Adrenal gland (tissue), 12 donors: ENCODE results near the gene PTPRO. TPM values are rescaled to one million over a fixed set of nuclear protein-coding genes. Genes with fewer than 3 reads are reported as not detected.

Experiments
- DNase-seq, 7 donors: peaks; one replicate each; pipeline ENCODE4 v3.0.0-alpha.2; 2019 to 2020
- H3K27ac ChIP-seq, 5 donors: fragments of 200-600 bp; sonication (generic) in 4 of 5; 1 replicate in 3 of 5; 2 replicates in 2 of 5; pipeline versions ENCODE4 v1.5.1 to v1.8.0; 2016 to 2020; ENCODE audit warnings: mild to moderate bottlenecking in 1 of 5
- H3K27me3 ChIP-seq: fragments of 200-600 bp; 2 replicates; pipeline ENCODE4 v1.8.0; 2021
- H3K36me3 ChIP-seq, 2 donors: fragments of 200-600 bp; replicated peaks in 1 of 2; 1 replicate in 1 of 2; 2 replicates in 1 of 2; pipeline versions ENCODE4 v1.5.1 to v1.8.0; 2018 to 2022
- H3K4me1 ChIP-seq, 2 donors: fragments of 200-600 bp; replicated peaks in 1 of 2; 1 replicate in 1 of 2; 2 replicates in 1 of 2; pipeline versions ENCODE4 v1.5.1 to v1.8.0; 2018 to 2021
- H3K4me3 ChIP-seq, 4 donors: fragments of 200-600 bp; sonication (generic) in 3 of 4; one replicate each; pipeline ENCODE4 v1.5.1; 2016 to 2018
- H3K9me3 ChIP-seq, 3 donors: fragments of 200-600 bp; sonication (generic) in 1 of 3; replicated peaks in 1 of 3; 1 replicate in 2 of 3; 2 replicates in 1 of 3; pipeline versions ENCODE4 v1.5.1 to v1.8.0; 2016 to 2021
- POLR2A ChIP-seq, 2 donors: fragments of 450-650 bp; IDR thresholded peaks; one replicate each; pipeline ENCODE4 v1.6.1; 2017; ENCODE audit warnings: antibody characterized with exemption in 2 of 2, mild to moderate bottlenecking in 2 of 2, moderate library complexity in 1 of 2
- WGBS, 4 donors: extraction: QIAGEN DNeasy Blood & Tissue Kit in 2 of 4; methylation state at CpG; one replicate each; pipeline versions ENCODE4 v1.1.5 to v1.1.7; 2013 to 2017; 5-methylcytosine and 5-hydroxymethylcytosine counted together
- intact Hi-C, 2 donors: fragments of 100-400 bp; cut with DNase I; formaldehyde crosslinking; loops; one replicate each; pipeline versions ENCODE4 v1.14.1 to v1.15.0; 2022 to 2023
- polyA plus RNA-seq, 3 donors: library from polyadenylated mRNA; stranded (reverse); fragments of 200-250 nt in 2 of 3; fragments of 350-450 nt in 1 of 3; fragmentation: Illumina TruSeq in 1 of 3; extraction: RNeasy Lipid Tissue Mini Kit (QIAGEN cat#74804) in 1 of 3; gene quantifications; one replicate each; pipeline ENCODE4 v1.2.3, GENCODE V29; 2013 to 2014
- total RNA-seq, 9 donors: library from RNA; depleted of rRNA in 4 of 9; stranded (reverse); fragments of >200 nt in 4 of 9; fragments of 120-200 nt in 1 of 9; fragmentation: NEBNext Ultra II Directional in 1 of 9; extraction: Animal tissue kit (Norgen Biotek cat#: 25700) in 1 of 9; gene quantifications; one replicate each; pipeline versions ENCODE4 v1.1.0 to v1.2.4, GENCODE V29; 2013 to 2023
- TF ChIP-seq, protein P1 (sequence below), 6 experiments: fragments of 450-650 bp in 4 of 6; fragments of 200-600 bp in 2 of 6; sonication (generic) in 1 of 6; IDR thresholded peaks; 1 replicate in 5 of 6; 2 replicates in 1 of 6; pipeline versions ENCODE4 v1.5.1 to v1.8.0; 2016 to 2021; ENCODE audit warnings: antibody characterized with exemption in 6 of 6, mild to moderate bottlenecking in 2 of 6, moderate library complexity in 1 of 6
- donor health status: healthy with polysubstance abuse.
- donor health status: Bipolar disorder and iron deficiency.
- donor health status: DM: yes; HTN: yes; CAD: no.
- donor health status: DM: no; HTN: no; CAD: no.
- donor health status: DM: no; HTN: no; CAD: no.
- donor health status: DM: yes; HTN: yes; CAD: no.

The PTPRO gene
- total and polyA plus RNA-seq, 12 donors, result 0.36 to 11.5 (median 2.6) TPM

DNA sequence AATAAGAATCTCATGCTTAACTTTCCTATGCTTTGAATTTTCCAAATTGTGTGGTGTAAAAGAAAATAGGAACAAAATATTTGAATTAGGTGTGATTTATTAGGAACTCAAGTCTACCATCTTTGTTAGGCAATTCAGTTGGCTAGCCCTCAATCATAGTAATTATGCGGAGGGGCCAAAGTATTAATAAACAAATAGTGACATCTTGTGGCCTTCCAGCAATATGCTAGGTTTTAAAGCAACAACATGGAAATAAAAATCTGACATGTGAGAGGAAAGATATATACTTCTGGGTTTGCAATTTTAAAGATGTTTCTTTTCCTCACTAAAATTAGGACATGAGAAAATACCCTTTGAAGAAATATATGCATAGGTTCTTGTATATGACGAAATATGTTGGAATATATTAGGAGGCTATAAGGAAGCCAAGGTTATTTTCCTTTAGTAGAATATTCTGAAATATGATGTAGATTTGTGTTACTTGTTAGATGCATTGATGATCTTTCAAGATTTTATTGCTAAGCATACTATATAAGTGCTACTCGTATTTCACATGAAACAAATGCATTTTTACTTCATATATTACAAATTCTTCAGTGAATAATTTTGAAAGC lies 200.4 kb downstream of the PTPRO start:
- 14 to 22% (median 17%) methylated on average over 3 of the region's 3 CpGs for WGBS, 4 donors
- intact Hi-C loops, result loop anchor here in 1 of 2 donors (10.0 kb wide), 1 partner anchor 248 kb away; no protein-coding TSS in a partner anchor
- no peak for DNase-seq
- no peak overlapping the region for H3K4me3 ChIP-seq
- H3K4me1 ChIP-seq, result no peaks in the 10 kb centered on the region
- H3K27ac ChIP-seq, result no peak overlapping the region
- TF ChIP-seq POLR2A (IDR thresholded peaks at IDR 0.05), result no peak
- TF ChIP-seq, protein P1, sequence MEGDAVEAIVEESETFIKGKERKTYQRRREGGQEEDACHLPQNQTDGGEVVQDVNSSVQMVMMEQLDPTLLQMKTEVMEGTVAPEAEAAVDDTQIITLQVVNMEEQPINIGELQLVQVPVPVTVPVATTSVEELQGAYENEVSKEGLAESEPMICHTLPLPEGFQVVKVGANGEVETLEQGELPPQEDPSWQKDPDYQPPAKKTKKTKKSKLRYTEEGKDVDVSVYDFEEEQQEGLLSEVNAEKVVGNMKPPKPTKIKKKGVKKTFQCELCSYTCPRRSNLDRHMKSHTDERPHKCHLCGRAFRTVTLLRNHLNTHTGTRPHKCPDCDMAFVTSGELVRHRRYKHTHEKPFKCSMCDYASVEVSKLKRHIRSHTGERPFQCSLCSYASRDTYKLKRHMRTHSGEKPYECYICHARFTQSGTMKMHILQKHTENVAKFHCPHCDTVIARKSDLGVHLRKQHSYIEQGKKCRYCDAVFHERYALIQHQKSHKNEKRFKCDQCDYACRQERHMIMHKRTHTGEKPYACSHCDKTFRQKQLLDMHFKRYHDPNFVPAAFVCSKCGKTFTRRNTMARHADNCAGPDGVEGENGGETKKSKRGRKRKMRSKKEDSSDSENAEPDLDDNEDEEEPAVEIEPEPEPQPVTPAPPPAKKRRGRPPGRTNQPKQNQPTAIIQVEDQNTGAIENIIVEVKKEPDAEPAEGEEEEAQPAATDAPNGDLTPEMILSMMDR (IDR thresholded peaks at IDR 0.05), result peak; percentile 17 to 67 (median 58)
- no peaks in the 10 kb centered on the region for H3K9me3 ChIP-seq
- H3K36me3 ChIP-seq, result no peaks in the 10 kb centered on the region
- no peaks in the 10 kb centered on the region for H3K27me3 ChIP-seq

DNA sequence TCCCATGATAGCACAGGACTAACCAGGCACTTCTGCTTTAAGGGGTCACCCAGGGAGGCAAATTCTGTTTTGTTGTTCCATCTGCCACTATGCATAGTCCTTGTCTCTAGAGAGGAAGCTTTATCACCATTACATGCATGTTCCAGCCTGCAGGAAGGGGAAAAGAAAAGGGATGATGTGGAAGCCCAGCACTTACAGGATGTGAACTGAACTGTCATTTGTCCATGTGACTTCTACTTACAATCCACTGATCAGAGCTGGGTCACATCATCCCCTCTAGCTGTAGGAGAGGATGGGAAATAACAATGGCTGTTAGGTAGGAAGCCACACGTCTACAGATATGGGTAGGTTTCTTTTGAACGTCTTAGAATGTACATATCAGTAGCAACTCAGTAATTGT lies 203.1 kb downstream of the PTPRO start:
- no peaks in the 10 kb centered on the region for H3K27me3 ChIP-seq
- H3K4me1 ChIP-seq, result no peaks in the 10 kb centered on the region
- TF ChIP-seq, protein P1 (IDR thresholded peaks at IDR 0.05), result no peak
- TF ChIP-seq POLR2A (IDR thresholded peaks at IDR 0.05), result no peak
- no peaks in the 10 kb centered on the region for H3K9me3 ChIP-seq
- intact Hi-C loops, result loop anchor here in 1 of 2 donors (10.0 kb wide), 1 partner anchor 251 kb away; no protein-coding TSS in a partner anchor
- H3K4me3 ChIP-seq, result no peak overlapping the region
- 37 to 56% (median 45%) methylated on average over 2 of the region's 2 CpGs for WGBS, 4 donors
- no peak for DNase-seq
- H3K36me3 ChIP-seq, result no peaks in the 10 kb centered on the region
- H3K27ac ChIP-seq, result no peak overlapping the region

DNA sequence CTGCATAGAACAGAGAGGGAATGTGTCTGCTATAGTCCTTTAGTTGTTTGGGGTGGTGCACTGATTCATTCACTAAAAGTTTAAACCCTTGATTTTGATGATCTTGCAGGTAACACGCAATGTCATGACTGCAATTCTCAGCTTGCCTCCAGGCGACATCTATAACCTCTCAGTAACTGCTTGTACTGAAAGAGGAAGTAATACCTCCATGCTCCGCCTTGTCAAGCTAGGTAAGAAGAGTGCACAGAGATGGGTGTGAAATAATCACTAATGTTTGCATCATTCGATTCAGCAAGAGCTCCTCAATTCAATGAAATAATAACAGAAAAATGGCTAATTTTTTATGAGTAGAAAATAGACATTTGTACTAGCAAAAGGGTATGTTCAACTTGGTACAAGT lies 203.7 kb downstream of the PTPRO start:
- Histone ChIP-seq H3K27ac (no peak overlapping the region), H3K4me3 (no peak overlapping the region), H3K4me1 (no peaks in the 10 kb centered on the region), H3K9me3 (no peaks in the 10 kb centered on the region), H3K27me3 (no peaks in the 10 kb centered on the region), H3K36me3 (no peaks in the 10 kb centered on the region)
- DNase-seq, result no peak
- TF ChIP-seq POLR2A (IDR thresholded peaks at IDR 0.05), result no peak
- TF ChIP-seq, protein P1 (IDR thresholded peaks at IDR 0.05), result no peak
- 66 to 80% (median 69%) methylated on average over 4 of the region's 4 CpGs for WGBS, 4 donors
- intact Hi-C loops, result loop anchor here in 1 of 2 donors (10.0 kb wide), 1 partner anchor 251 kb away; no protein-coding TSS in a partner anchor

DNA sequence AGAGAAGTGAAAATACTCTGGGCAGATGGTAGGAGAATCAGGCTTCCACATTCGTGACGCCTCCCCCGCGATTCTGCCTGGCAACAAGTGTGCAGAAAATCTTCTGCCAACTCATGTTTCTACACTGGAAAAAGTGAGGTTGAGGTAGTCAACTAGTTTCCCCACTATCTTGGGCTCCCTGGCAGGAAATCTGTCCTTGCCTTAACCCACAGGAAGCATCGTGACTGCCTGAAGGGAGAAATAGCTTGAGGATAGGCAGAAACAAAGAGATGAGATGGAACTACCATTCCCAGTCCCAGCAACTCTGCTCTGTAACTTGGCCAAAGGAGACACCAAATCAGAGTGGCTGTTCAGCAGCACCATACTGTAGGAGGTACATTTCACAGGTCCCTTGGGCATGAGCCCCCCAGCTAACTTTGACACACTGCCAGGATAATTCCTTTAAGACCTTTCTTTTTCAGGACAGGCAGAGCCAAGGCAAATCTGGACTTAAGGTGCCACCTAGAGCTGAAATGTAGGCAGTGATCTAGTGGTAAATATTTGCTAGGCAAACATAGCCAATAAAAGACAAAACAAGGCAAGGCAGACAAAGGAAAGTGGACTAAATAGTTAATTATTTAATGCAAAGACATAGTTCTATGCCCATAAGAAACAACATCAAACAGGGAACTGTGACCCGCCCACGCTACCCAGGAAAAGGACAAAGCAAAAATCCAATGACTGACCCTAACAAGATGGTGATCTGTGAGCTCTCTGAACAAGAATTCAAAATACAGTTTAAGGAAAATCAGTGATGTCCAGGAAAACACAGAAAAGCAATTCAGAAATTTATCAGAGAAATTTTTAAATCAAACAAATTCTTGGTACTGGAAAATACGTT lies 205.1 kb downstream of the PTPRO start:
- TF ChIP-seq, protein P1 (IDR thresholded peaks at IDR 0.05), result no peak
- no peak for TF ChIP-seq POLR2A (IDR thresholded peaks at IDR 0.05)
- intact Hi-C loops, result loop anchor here in 1 of 2 donors (10.0 kb wide), 1 partner anchor 253 kb away; no protein-coding TSS in a partner anchor
- 64 to 77% (median 64%) methylated on average over 8 of the region's 8 CpGs for WGBS, 4 donors
- no peak overlapping the region for H3K4me3 ChIP-seq
- no peaks in the 10 kb centered on the region for H3K27me3 ChIP-seq
- H3K27ac ChIP-seq, result no peak overlapping the region
- no peaks in the 10 kb centered on the region for H3K4me1 ChIP-seq
- DNase-seq, result peak in 6 of 7 donors; percentile 19 to 59 (median 34)
- no peaks in the 10 kb centered on the region for H3K9me3 ChIP-seq
- no peaks in the 10 kb centered on the region for H3K36me3 ChIP-seq
